OCI-M2 (cell line): ENCODE data around the gene CHST11.

Source experiments
- DNase-seq: peaks from one replicate; lab custom pipeline; 2025; ENCODE audit not compliant: unreplicated experiment; lab: John Stamatoyannopoulos, UW

CHST11 gene

DNA sequence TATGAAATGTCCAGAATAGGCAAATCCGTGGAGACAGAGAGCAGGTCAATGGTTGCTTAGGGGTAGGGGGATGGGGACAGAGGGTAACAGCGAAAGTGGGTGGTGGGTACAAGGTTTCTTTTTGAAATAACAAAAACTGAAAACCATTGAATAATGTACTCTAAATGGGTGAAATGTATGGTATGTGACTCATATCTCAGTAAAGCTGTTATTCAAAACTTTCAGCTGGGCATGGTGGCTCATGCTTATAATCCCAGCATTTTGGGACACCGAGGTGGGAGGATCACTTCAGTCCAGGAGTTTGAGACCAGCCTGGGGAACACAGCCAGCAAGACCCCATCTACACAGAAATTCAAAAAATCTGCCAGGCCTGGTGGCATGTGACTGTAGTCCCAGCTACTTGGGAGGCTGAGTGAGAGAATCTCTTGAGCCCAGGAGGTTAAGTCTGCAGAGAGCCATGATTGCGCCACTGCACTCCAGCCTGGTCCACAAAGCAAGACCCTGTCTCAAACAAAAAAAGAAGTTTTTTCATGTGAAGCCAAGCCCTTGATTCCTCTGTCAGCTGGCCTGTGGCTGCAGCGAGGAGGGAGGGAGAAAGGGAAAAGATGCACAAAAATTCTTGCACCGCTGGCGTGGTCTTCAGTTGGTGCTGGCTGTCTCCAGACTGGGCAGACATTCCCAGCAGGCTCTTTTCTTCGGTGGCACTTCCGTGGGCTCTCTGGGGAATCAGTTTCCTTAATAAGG lies 253.1 kb downstream of the CHST11 start:
- DNase-seq: no peak

- no peak for DNase-seq
Measured at GRCh38 chr12:104710940-104711689, 254.4 kb downstream of the CHST11 start.

DNA sequence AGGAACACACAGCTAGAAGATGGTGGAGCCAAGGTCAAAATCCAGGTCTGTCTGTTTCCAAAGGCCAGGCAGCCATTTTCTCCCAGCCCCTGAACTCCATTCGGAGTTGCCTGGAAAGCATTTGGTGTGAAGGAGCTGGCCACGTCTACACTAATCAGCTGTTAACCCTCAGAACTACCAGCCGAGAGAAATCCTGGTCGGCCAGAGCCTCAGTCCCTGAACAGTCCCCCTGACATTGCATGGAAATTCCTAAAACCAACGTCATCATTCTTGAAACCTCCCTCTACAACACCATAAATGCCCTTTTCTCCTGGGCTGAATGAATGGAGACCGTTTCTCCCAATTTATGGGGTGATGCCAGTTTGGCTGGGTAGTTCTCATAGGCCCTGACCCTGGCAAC lies 255.7 kb downstream of the CHST11 start:
- no peak for DNase-seq

- DNase-seq: no peak
Measured at GRCh38 chr12:104712968-104713367, 256.2 kb downstream of the CHST11 start.

GRCh38 chr12:104713444-104713843 lies 256.7 kb downstream of the CHST11 start:
- DNase-seq: no peak

DNA sequence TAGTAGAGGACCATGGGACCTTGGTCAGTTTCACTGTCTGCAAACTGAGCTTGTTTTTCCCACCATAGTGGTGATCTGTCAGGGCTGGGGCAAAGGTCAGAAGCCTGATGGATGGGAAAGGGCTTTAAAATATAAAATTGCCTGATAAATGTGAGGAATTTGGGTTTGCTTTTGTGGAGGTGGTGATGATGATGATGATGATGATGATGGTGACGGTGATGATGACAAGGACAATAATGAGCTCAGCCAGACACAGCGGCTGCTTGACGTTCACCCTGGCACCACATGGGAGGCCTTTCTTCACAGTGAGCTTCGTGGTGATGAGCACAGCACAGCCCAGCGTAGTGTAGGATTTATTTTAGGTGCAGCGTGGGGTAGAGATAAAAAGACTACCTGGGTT lies 257.6 kb downstream of the CHST11 start:
- no peak for DNase-seq

DNA sequence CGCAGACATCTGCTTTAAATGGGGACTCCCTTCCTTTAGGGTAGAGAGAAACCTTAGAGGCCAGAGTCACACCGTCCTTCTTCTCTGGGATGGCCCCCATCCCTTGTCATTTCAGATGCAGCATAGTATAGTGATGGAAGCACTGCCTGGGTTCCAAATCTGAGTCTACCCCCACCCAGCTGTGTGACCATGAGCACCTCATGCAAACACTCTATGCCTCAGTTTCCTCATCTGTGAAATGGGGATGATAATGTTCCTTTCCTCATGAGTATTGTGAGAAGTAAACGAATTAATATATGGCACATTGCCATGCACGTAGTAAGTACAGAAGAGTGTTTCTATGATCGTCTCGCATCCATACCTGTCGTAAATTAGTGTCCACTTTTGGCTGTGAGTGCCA lies 259.4 kb downstream of the CHST11 start:
- DNase-seq: no peak

- DNase-seq: no peak
Measured at GRCh38 chr12:104718304-104718929, 261.7 kb downstream of the CHST11 start.

DNA sequence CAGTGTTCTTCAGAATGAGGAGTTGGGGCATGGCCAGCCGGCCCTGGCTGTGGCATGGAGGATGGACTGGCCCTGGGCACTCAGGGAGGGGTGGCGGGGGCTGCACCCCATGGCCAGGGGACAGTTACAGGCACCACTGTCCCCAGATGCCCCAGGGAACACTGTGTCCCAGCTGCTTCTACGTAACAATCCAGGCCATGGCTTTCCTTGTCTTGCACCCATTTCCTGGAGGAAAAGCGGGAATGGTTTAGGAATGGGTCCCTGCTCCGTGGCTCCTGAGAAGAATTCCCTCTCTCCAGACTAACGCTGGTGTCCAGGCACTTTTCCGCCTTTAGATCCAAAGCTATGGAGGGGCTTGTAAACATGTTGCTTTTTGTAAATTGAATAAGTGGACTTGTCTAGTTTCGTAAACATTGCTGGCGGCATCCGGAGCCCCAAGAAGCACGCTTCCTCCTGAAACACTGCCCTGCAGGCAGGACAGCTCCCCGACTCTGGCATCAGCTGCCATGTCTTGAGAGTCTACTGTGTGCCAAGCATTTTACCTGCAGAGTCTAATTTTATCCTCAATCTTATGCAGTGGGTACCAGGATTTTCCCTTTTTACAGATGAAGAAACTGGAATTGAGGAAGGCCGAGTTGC lies 263.1 kb downstream of the CHST11 start:
- DNase-seq: no peak

DNA sequence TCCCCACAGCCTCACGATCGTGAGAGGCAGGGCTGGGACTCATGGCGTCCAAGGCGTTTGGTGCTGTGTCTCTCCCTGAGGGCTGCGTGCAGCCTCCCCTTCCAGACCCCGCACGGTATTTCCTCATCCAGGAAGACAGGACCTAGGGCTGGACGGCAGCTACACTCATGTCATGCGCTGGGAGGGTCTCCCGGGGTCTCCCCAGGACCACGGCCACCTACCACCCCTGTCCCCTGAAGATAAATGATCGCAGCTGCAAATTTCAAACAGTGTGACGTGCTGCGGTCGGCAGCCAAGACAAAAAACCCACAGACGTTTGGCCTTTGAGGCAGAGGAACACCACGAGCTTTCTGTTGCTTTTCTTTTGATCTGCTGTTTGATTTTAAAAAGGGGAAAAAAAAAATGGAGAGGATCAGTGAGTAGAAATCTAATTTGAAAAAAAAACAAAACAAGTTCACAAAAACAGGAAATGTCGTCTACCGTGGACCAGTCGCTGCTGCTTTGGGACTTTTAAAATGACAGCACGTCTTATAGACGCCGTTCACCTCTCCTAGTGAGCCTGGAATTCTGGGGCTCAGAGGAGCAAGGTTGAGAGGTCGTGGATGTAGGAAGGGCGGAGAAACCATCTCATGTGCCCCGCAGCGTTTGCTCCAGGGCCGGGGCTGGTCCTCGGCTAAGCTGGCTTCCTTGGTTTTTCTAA lies 263.7 kb downstream of the CHST11 start:
- DNase-seq: no peak

- DNase-seq: no peak
Measured at GRCh38 chr12:104721039-104721405, 264.3 kb downstream of the CHST11 start.

- DNase-seq: no peak
Measured at GRCh38 chr12:104721936-104722335, 265.2 kb downstream of the CHST11 start.

- no peak for DNase-seq
Measured at GRCh38 chr12:104722601-104723534, 266.1 kb downstream of the CHST11 start.

- no peak for DNase-seq
Measured at GRCh38 chr12:104723895-104724294, 267.1 kb downstream of the CHST11 start.

GRCh38 chr12:104724992-104725585 lies 268.3 kb downstream of the CHST11 start:
- no peak for DNase-seq

- DNase-seq: no peak
Measured at GRCh38 chr12:104725610-104726009, 268.9 kb downstream of the CHST11 start.

DNA sequence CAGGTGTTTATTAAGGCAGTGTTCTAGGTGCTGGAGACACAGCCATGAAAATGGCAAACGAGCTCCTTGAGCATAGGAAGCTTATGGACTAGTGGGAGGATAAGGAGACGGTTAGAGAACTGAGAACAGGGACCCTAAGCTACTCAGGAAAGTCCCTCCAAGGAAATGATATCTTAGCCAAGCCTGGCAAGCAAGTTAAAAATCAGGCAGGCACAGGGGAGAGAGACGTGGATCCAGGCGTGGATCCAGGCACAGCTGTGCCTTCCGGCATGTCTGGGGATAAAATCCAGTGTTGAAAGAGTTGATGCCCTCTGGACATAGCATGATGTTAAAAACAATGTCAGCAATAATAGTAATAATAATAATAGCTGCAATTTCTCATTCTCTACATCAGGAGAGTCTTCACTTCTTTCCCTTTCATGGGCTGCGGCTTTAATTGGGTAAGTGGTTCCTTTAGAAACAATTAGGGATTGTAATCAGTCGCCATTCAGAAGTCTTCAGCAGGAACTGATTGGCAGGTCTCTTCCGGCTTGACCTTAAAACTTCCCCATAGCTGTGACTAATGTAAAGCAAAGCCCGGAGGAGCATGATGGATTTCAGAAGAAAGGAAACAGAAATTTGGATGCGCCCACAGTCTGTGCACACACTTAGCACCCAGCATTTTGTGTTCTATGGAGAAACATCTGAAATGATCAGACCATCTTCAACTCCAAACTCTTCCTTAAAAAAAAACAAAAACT lies 271.1 kb downstream of the CHST11 start:
- DNase-seq: no peak

GRCh38 chr12:104729091-104729490 lies 272.3 kb downstream of the CHST11 start:
- no peak for DNase-seq
